D721Med (cell line): ENCODE results near the gene MEF2C.

Experiments used
- DNase-seq: peaks from one replicate; pipeline ENCODE4 v3.0.0; 2011; ENCODE audit warnings: low spot score; ENCODE audit not compliant: insufficient read length
- FAIRE-seq: peaks from 2 replicates; lab custom pipeline; 2011; peaks lifted over from hg19 to GRCh38; lab: Jason Lieb, UNC
- TF ChIP-seq, protein P1 (sequence below): IDR thresholded peaks from 2 replicates; pipeline ENCODE4 v1.5.1; 2012; ENCODE audit warnings: mild to moderate bottlenecking, control low read depth; ENCODE audit not compliant: insufficient read depth; ENCODE audit errors: missing control alignments

The MEF2C gene

DNA sequence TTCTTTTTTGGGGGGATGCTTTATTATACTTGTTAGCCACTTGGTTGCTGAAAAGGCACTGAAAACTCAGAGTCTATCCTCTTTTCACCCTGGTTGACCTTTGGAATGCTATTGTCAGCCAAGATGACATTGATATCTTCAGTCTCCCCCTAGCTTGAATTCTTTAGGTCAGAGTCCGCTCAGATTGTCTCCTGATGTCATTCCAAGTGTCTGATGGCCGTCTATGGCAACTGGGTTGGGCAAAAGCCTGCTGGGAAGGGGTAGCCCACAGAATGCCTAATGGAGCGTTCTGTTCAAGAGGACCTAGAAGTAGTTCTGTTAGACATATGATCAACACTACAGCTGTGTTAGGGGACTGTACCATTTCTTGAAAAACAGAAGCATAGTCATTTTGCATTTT is 9.7 kb upstream of the MEF2C start:
- TF ChIP-seq, protein P1, sequence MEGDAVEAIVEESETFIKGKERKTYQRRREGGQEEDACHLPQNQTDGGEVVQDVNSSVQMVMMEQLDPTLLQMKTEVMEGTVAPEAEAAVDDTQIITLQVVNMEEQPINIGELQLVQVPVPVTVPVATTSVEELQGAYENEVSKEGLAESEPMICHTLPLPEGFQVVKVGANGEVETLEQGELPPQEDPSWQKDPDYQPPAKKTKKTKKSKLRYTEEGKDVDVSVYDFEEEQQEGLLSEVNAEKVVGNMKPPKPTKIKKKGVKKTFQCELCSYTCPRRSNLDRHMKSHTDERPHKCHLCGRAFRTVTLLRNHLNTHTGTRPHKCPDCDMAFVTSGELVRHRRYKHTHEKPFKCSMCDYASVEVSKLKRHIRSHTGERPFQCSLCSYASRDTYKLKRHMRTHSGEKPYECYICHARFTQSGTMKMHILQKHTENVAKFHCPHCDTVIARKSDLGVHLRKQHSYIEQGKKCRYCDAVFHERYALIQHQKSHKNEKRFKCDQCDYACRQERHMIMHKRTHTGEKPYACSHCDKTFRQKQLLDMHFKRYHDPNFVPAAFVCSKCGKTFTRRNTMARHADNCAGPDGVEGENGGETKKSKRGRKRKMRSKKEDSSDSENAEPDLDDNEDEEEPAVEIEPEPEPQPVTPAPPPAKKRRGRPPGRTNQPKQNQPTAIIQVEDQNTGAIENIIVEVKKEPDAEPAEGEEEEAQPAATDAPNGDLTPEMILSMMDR, result no peak
- DNase-seq (no peak), FAIRE-seq (no peak)

- FAIRE-seq (no peak), DNase-seq (no peak)
- TF ChIP-seq, protein P1, result no peak
Observed at GRCh38 chr5:88890070-88890781, 7.2 kb upstream of the MEF2C start.

DNA sequence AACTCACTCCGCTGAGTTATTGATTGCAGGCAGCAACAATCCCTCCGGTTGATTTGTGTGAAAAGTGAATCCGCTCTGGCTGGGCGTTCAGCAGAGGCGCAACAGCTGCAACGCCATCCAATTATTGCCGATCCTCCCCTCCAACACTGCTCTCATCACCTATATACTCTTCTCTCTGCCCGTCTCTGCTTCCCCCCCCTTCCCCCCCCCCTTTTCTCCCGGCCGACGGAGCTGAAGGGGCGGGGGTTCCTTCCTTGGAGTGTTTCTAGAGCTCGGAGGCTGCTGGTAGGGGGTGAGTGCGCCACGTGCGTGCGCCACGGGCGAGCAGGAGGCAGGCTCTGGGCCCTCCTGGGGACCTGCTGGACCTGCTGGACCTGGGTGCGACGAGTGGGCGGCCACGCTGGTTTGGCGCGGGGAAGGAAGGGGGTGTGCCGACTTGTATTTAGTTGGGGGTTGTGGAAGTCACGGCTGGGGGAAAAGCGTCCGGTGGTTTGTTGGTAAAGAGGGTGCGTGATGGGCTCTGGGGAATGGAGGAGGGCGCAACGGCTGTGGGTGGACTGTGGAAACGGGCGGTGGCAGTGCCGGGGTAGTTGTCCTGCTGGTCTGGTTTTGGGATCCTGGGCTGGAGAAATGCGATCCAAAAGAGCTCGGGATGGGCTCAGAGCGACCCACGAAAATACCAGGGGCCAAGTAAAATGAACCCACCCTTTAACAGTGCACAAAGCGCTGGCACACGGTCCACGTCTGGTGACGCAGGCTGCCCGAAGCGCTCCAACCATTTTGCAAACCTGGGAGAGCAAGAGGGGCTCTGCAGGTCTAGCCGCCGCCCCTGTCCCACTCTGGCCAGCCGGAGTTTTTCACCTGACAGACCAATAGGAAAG is 6.4 kb upstream of the MEF2C start:
- DNase-seq, result no peak
- no peak for FAIRE-seq
- TF ChIP-seq, protein P1, result no peak

DNA sequence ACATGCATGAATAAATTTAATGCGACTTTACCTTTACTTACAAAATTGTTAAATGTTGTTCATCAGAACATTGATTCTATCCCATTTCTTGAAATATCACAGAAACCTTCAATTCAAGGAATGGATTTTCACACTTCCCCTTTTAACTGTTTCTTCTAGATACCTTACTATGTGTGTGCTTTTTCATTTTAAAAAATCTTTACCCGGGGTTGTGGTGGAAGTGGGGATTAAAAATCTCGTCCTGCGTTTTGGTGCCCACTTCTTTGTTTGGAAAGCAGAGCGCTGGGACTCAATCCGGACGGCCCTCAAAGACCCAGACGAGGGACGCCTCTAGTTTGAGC is 5.8 kb upstream of the MEF2C start:
- DNase-seq (no peak), FAIRE-seq (no peak)
- TF ChIP-seq, protein P1, result no peak

- FAIRE-seq, result no peak
- no peak for DNase-seq
- TF ChIP-seq, protein P1, result no peak
Observed at GRCh38 chr5:88888291-88888690, 5.3 kb upstream of the MEF2C start.

DNA sequence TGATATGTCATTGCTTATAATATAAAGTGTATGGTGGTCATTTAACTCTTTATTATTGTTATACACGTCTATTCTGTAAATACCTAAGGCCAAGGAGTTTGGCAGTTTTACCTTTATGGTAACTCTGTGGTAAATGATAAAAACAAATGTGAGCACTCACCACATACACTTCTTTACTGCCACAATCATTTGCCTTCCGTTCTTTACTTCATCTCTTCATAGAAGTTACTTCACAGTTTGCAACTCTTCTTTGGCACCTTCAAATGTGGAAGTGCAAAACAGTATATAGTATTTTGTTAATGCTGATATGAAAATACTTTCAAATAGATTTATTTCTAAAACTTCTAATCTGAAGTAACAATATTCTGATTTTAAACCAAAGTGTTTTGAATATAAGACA is 4.4 kb upstream of the MEF2C start:
- DNase-seq (no peak), FAIRE-seq (no peak)
- TF ChIP-seq, protein P1, result no peak

GRCh38 chr5:88886746-88887341 is 3.9 kb upstream of the MEF2C start:
- DNase-seq (no peak), FAIRE-seq (no peak)
- TF ChIP-seq, protein P1, result no peak
